H1 (cell line): Measurements from ENCODE around the gene SYNCRIP. TPM values are rescaled to one million over a fixed set of nuclear protein-coding genes. Genes with fewer than 3 reads are reported as not detected.

ENCODE experiments used
- CTCF ChIA-PET: fragments of 300-600 bp; sonication (Branson Sonifier 250); formaldehyde crosslinking; loops from one replicate; lab custom pipeline; 2021; ENCODE audit not compliant: partially characterized antibody; lab: Charles Lee
- POLR2A ChIA-PET: fragments of 300-600 bp; sonication (Branson Sonifier 250); formaldehyde crosslinking; loops from one replicate; lab custom pipeline; 2021; ENCODE audit warnings: inconsistent platforms; ENCODE audit not compliant: partially characterized antibody; lab: Charles Lee
- DNase-seq, 2 experiments: peaks; one replicate each; pipeline versions ENCODE4 v3.0.0 to v3.0.0-alpha.2; 2010 to 2022; ENCODE audit warnings: low spot score in 2 of 2, low read depth in 1 of 2, mixed read lengths in 1 of 2
- FAIRE-seq: peaks from 2 replicates; lab custom pipeline; 2011; peaks lifted over from hg19 to GRCh38; lab: Jason Lieb, UNC
- H2AFZ ChIP-seq: 2 replicates; pipeline ENCODE4 v1.8.1; 2012; ENCODE audit warnings: low read length, inconsistent platforms
- H2AK5ac ChIP-seq: 2 replicates; pipeline ENCODE4 v1.6.1; 2013; ENCODE audit warnings: low read depth, low read length
- H2BK120ac ChIP-seq: replicated peaks from 2 replicates; pipeline ENCODE3; 2013; ENCODE audit warnings: low read depth, low read length, inconsistent platforms
- H2BK12ac ChIP-seq: 2 replicates; pipeline ENCODE4 v1.6.1; 2013; ENCODE audit warnings: low read depth, low read length
- H2BK15ac ChIP-seq: 2 replicates; pipeline ENCODE4 v1.6.1; 2013; ENCODE audit warnings: low read length
- H2BK20ac ChIP-seq: 2 replicates; pipeline ENCODE4 v1.6.1; 2013; ENCODE audit warnings: low read length
- H2BK5ac ChIP-seq: 2 replicates; pipeline ENCODE4 v1.6.1; 2013; ENCODE audit warnings: low read depth, low read length
- H3K14ac ChIP-seq: 2 replicates; pipeline ENCODE4 v1.6.1; 2013; ENCODE audit warnings: inconsistent platforms; ENCODE audit not compliant: insufficient read length
- H3K18ac ChIP-seq: 2 replicates; pipeline ENCODE4 v1.6.1; 2013; ENCODE audit warnings: low read length; ENCODE audit errors: extremely low read depth
- H3K23ac ChIP-seq: 2 replicates; pipeline ENCODE4 v1.6.1; 2013; ENCODE audit warnings: inconsistent platforms; ENCODE audit not compliant: insufficient read length
- H3K23me2 ChIP-seq: 2 replicates; pipeline ENCODE4 v1.6.1; 2013; ENCODE audit warnings: low read depth, low read length
- H3K27ac ChIP-seq: 2 replicates; pipeline ENCODE4 v1.6.1; 2011; ENCODE audit warnings: low read depth, low read length, inconsistent platforms
- H3K27me3 ChIP-seq, 4 experiments: replicated peaks in 1 of 4; 1 replicate in 1 of 4; 2 replicates in 3 of 4; pipeline versions ENCODE4 v1.6.1 to v1.8.1; 2011 to 2013; ENCODE audit warnings: low read length in 3 of 4, mild to moderate bottlenecking in 3 of 4, inconsistent platforms in 2 of 4, mixed read lengths in 2 of 4, moderate library complexity in 1 of 4; ENCODE audit not compliant: control insufficient read depth in 3 of 4, insufficient read depth in 3 of 4; ENCODE audit errors: extremely low read depth in 1 of 4
- H3K36me3 ChIP-seq, 4 experiments: 2 replicates each; pipeline versions ENCODE4 v1.6.1 to v1.8.1; 2011 to 2013; ENCODE audit warnings: mild to moderate bottlenecking in 4 of 4, low read length in 3 of 4, moderate library complexity in 2 of 4, control low read depth in 1 of 4, inconsistent platforms in 1 of 4; ENCODE audit not compliant: insufficient read depth in 4 of 4, control insufficient read depth in 2 of 4
- H3K4ac ChIP-seq: replicated peaks from 2 replicates; pipeline ENCODE3; 2013; ENCODE audit warnings: low read length, low read depth, mixed read lengths, inconsistent platforms; ENCODE audit not compliant: insufficient read length
- H3K4me1 ChIP-seq, 4 experiments: replicated peaks in 1 of 4; 1 replicate in 1 of 4; 2 replicates in 3 of 4; pipeline versions ENCODE4 v1.6.1 to v1.8.1; 2011 to 2013; ENCODE audit warnings: low read length in 3 of 4, inconsistent platforms in 2 of 4, mixed read lengths in 1 of 4; ENCODE audit not compliant: insufficient read depth in 4 of 4, control insufficient read depth in 3 of 4
- H3K4me2 ChIP-seq, 2 experiments: 2 replicates each; pipeline versions ENCODE4 v1.6.1 to v1.8.1; 2011 to 2013; ENCODE audit warnings: low read depth in 2 of 2, low read length in 2 of 2, control low read depth in 1 of 2, inconsistent platforms in 1 of 2, mild to moderate bottlenecking in 1 of 2; ENCODE audit not compliant: insufficient read depth in 1 of 2
- H3K4me3 ChIP-seq, 4 experiments: fragments of 200-600, 300-600 bp in 1 of 4; sonication (generic), shearing (Covaris generic), sonication (Bioruptor Twin) in 1 of 4; 2 replicates each; pipeline versions ENCODE4 v1.5.1 to v1.8.1; 2011 to 2016; ENCODE audit warnings: low read length in 4 of 4, low read depth in 3 of 4, control low read depth in 2 of 4, inconsistent platforms in 2 of 4, mild to moderate bottlenecking in 2 of 4, mixed read lengths in 1 of 4, moderate library complexity in 1 of 4; ENCODE audit not compliant: insufficient read depth in 2 of 4; ENCODE audit errors: extremely low read depth in 1 of 4
- H3K56ac ChIP-seq: replicated peaks from 2 replicates; pipeline ENCODE3; 2013; ENCODE audit warnings: low read depth, mild to moderate bottlenecking, mixed read lengths, low read length, inconsistent platforms; ENCODE audit not compliant: insufficient read length
- H3K79me1 ChIP-seq: 2 replicates; pipeline ENCODE4 v1.6.1; 2013; ENCODE audit warnings: low read depth, low read length, control low read depth
- H3K79me2 ChIP-seq, 2 experiments: 2 replicates each; pipeline versions ENCODE4 v1.6.1 to v1.8.1; 2012 to 2013; ENCODE audit warnings: low read length in 2 of 2, mild to moderate bottlenecking in 2 of 2, inconsistent platforms in 1 of 2; ENCODE audit not compliant: insufficient read depth in 2 of 2, control insufficient read depth in 1 of 2
- H3K9ac ChIP-seq, 4 experiments: replicated peaks in 1 of 4; 1 replicate in 1 of 4; 2 replicates in 3 of 4; pipeline versions ENCODE4 v1.6.1 to v1.8.1; 2011 to 2013; ENCODE audit warnings: low read depth in 3 of 4, low read length in 3 of 4, control low read depth in 2 of 4, mild to moderate bottlenecking in 2 of 4, moderate library complexity in 2 of 4, inconsistent platforms in 1 of 4; ENCODE audit errors: extremely low read depth in 1 of 4
- H3K9me3 ChIP-seq, 2 experiments: 2 replicates each; pipeline versions ENCODE4 v1.6.1 to v1.8.1; 2012 to 2013; ENCODE audit warnings: mild to moderate bottlenecking in 2 of 2, moderate library complexity in 2 of 2, control low read depth in 1 of 2, inconsistent platforms in 1 of 2, low read depth in 1 of 2, low read length in 1 of 2, mixed read lengths in 1 of 2; ENCODE audit not compliant: insufficient read depth in 2 of 2
- H4K20me1 ChIP-seq, 2 experiments: replicated peaks in 1 of 2; 2 replicates each; pipeline versions ENCODE3 to v1.8.1; 2011 to 2013; ENCODE audit warnings: inconsistent platforms in 2 of 2, low read length in 2 of 2, mild to moderate bottlenecking in 1 of 2; ENCODE audit not compliant: insufficient read depth in 2 of 2, control insufficient read depth in 1 of 2
- H4K5ac ChIP-seq: 2 replicates; pipeline ENCODE4 v1.6.1; 2013; ENCODE audit warnings: low read length, low read depth, mixed read lengths, inconsistent platforms; ENCODE audit not compliant: insufficient read length
- H4K8ac ChIP-seq: 2 replicates; pipeline ENCODE4 v1.8.0; 2013; ENCODE audit warnings: mild to moderate bottlenecking, moderate library complexity, low read length, inconsistent platforms; ENCODE audit not compliant: insufficient read depth; ENCODE audit errors: extremely low read depth
- H4K91ac ChIP-seq: replicated peaks from 2 replicates; pipeline ENCODE3; 2013; ENCODE audit warnings: low read length, mixed read lengths, inconsistent platforms; ENCODE audit not compliant: insufficient read length
- CEBPB ChIP-seq: IDR thresholded peaks from 2 replicates; pipeline ENCODE4 v1.6.1; 2012; ENCODE audit warnings: low read depth, low read length
- EGR1 ChIP-seq: IDR thresholded peaks from 2 replicates; pipeline ENCODE4 v1.6.1; 2011; ENCODE audit warnings: low read depth, low read length, borderline replicate concordance
- GABPA ChIP-seq: IDR thresholded peaks from 2 replicates; pipeline ENCODE4 v1.6.1; 2011; ENCODE audit warnings: mild to moderate bottlenecking, low read length, moderate library complexity, borderline replicate concordance; ENCODE audit not compliant: insufficient read depth
- KDM1A ChIP-seq: fragments of 200-600, 300-600 bp; sonication (generic); IDR thresholded peaks from 2 replicates; pipeline ENCODE4 v1.7.1; 2016; ENCODE audit warnings: mild to moderate bottlenecking, low read length, borderline replicate concordance
- KDM5A ChIP-seq: fragments of 200-600 bp; IDR thresholded peaks from 2 replicates; pipeline ENCODE4 v1.7.1; 2012; ENCODE audit warnings: mild to moderate bottlenecking, low read length, inconsistent platforms, mixed read lengths
- MAX ChIP-seq: IDR thresholded peaks from 2 replicates; pipeline ENCODE4 v1.6.1; 2012; ENCODE audit warnings: inconsistent platforms
- RBBP5 ChIP-seq: IDR thresholded peaks from 2 replicates; pipeline ENCODE4 v1.7.1; 2012; ENCODE audit warnings: low read depth, mild to moderate bottlenecking, inconsistent platforms, low read length, moderate library complexity, borderline replicate concordance
- SP2 ChIP-seq: IDR thresholded peaks from 2 replicates; pipeline ENCODE4 v1.6.1; 2012; ENCODE audit warnings: mild to moderate bottlenecking, low read length, inconsistent platforms
- TAF7 ChIP-seq: optimal IDR thresholded peaks from 2 replicates; pipeline ENCODE3; 2011; ENCODE audit warnings: low read depth, mild to moderate bottlenecking, inconsistent platforms, low read length, moderate library complexity, borderline replicate concordance
- TEAD4 ChIP-seq: IDR thresholded peaks from 2 replicates; pipeline ENCODE4 v1.6.1; 2012; ENCODE audit warnings: low read depth, low read length, inconsistent platforms, mixed read lengths
- USF2 ChIP-seq: IDR thresholded peaks from 2 replicates; pipeline ENCODE4 v1.6.1; 2011; ENCODE audit warnings: low read length, improper control_type of control experiment
- WGBS, 2 experiments: shearing (Covaris generic) in 1 of 2; methylation state at CpG; one replicate each; pipeline versions ENCODE4 v1.1.6 to v1.1.7; 2013 to 2015; ENCODE audit warnings: low lambda C conversion rate in 2 of 2, mixed read lengths in 2 of 2, inconsistent platforms in 1 of 2, low coverage in 1 of 2, missing lambda C conversion rate in 1 of 2; ENCODE audit not compliant: insufficient replicate concordance in 2 of 2, insufficient coverage in 1 of 2, insufficient read length in 1 of 2; ENCODE audit errors: extremely low coverage in 1 of 2, missing lambda C conversion rate in 1 of 2; 5-methylcytosine and 5-hydroxymethylcytosine counted together
- polyA plus RNA-seq, 7 experiments: library from polyadenylated mRNA; depleted of rRNA in 3 of 7; stranded (reverse) in 5 of 7; unstranded in 2 of 7; fragments of >200 nt in 5 of 7; fragments of 200-250 nt in 2 of 7; gene quantifications; 1 replicate in 5 of 7; 2 replicates in 1 of 7; 4 replicates in 1 of 7; pipeline versions ENCODE4 v1.2.1 to v1.2.3, GENCODE V29; 2011 to 2013; ENCODE audit warnings: missing spikeins in 2 of 7, mixed read lengths in 2 of 7
- total RNA-seq: library from RNA; stranded (reverse); fragmentation: NEBNext Ultra II Directional; extraction: Animal tissue kit (Norgen Biotek cat#: 25700); gene quantifications from 2 replicates; pipeline ENCODE4 v1.2.1, GENCODE V29; 2021

SYNCRIP gene
- total and polyA plus RNA-seq, 2 of the 8 experiments (the other 6 are each of a cell fraction or from before 2014, with no cell fraction given): 16.8 to 219 TPM

DNA sequence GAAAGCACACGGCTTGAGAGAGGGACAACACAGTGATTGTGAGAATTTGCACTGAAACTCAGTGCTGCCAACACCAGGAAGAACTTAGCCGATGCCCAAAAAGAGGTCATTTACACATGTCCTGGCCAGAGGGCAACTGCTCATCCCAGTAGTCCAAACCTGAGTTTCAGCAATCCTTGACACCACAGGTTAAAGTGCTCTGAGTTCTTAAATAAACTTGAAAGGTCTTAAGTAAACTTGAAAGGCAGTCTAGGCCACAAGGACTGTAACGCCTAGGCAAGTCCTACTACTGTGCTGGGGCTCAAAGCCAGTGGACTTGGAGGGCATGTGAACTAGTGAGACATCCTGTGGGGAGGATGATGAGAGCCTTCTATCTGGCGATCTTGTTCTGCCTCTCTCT lies 63.1 kb downstream of the SYNCRIP start:
- peaks cover 7% of the 10 kb centered on the region for H3K79me1 ChIP-seq
- H3K4ac ChIP-seq: no peak overlapping the region
- H2AFZ ChIP-seq: no peak overlapping the region
- H3K23ac ChIP-seq: no peak overlapping the region
- H2BK120ac ChIP-seq: no peak overlapping the region
- H4K5ac ChIP-seq: no peak overlapping the region
- no peak overlapping the region for H3K4me3 ChIP-seq
- ChIA-PET CTCF (interaction anchor here (1.7 kb wide), 1 partner anchor 12 kb away, joined by 9 read pairs; no protein-coding TSS in a partner anchor), POLR2A (interaction anchor here (1.3 to 1.4 kb wide), 2 partner anchors 12 to 63 kb away, joined by 3 to 4 read pairs; partner anchors contain the start of gene SYNCRIP)
- no peak overlapping the region for H4K91ac ChIP-seq
- H3K9me3 ChIP-seq: 0 out of 4 replicates have a peak, but pooled peaks cover 0 to 4% of the 10 kb centered on the region in 2 experiments
- H3K4me1 ChIP-seq: peaks cover 0 to 4% (median 2%) of the 10 kb centered on the region in 4 experiments; a peak in 3 of 7 replicates
- FAIRE-seq (no peak), DNase-seq (no peak)
- H3K23me2 ChIP-seq: no peaks in the 10 kb centered on the region
- no peak overlapping the region for H3K4me2 ChIP-seq
- no peak overlapping the region for H2BK15ac ChIP-seq
- H2BK5ac ChIP-seq: no peak overlapping the region
- H3K79me2 ChIP-seq: peaks cover 0 to 10% of the 10 kb centered on the region in 2 experiments; a peak in 1 of 4 replicates
- no peak overlapping the region for H3K27ac ChIP-seq
- no peak overlapping the region for H3K18ac ChIP-seq
- WGBS, 2 experiments: 86% methylated on average over 4 of the region's 4 CpGs; no CpG with 5 or more reads in 1 of the 2 experiments
- no peaks in the 10 kb centered on the region for H3K36me3 ChIP-seq
- H3K14ac ChIP-seq: no peak overlapping the region
- H4K8ac ChIP-seq: no peak overlapping the region
- H3K27me3 ChIP-seq: no peaks in the 10 kb centered on the region
- H3K9ac ChIP-seq: no peak overlapping the region
- no peak overlapping the region for H3K56ac ChIP-seq
- peaks cover 0 to 2% of the 10 kb centered on the region in 2 experiments for H4K20me1 ChIP-seq
- H2AK5ac ChIP-seq: no peak overlapping the region
- H2BK12ac ChIP-seq: no peak overlapping the region
- TF ChIP-seq USF2 (no peak), TEAD4 (no peak), KDM1A (no peak), KDM5A (no peak), MAX (no peak), EGR1 (no peak), CEBPB (no peak), TAF7 (no peak), GABPA (no peak), RBBP5 (no peak), SP2 (no peak)
- TF ChIP-seq, all 59 proteins: peak for 0
- H2BK20ac ChIP-seq: no peak overlapping the region
